ENCODE results near the gene PRRT1B.

GRCh38 chr9:131593091-131593820 lies 47.9 kb downstream of the PRRT1B start:
- TF ChIP-seq POLR2A (IDR thresholded peaks at IDR 0.05; ENCODE audit: low read length) = no peak
- TF ChIP-seq CTCF (IDR thresholded peaks at IDR 0.05) = no peak
- TF ChIP-seq SREBF2 (IDR thresholded peaks at IDR 0.05) = no peak
